ENCODE data around the gene GABRP.

The GABRP gene

GRCh38 chr5:170860818-170861666 is 77.5 kb downstream of the GABRP start:
- DNase-seq (ENCODE audit: low read depth, low spot score) = no peak

GRCh38 chr5:170861667-170861916 is 78.1 kb downstream of the GABRP start:
- no peak for DNase-seq (ENCODE audit: low read depth, low spot score)

- DNase-seq (ENCODE audit: low read depth, low spot score) = no peak
These were observed 78.6 kb downstream of the GABRP start, which contains the start of gene RANBP17 for GRCh38 chr5:170861917-170862766. TSS of gene RANBP17 (plus strand) at chr5:170862018.

- DNase-seq (ENCODE audit: low read depth, low spot score) = no peak
These were observed 80.1 kb downstream of the GABRP start for GRCh38 chr5:170863646-170864045.
